NOMO-1 (cell line): ENCODE measurements around the gene BRF1.

ENCODE experiments used
- DNase-seq, 2 experiments: peaks; one replicate each; lab custom pipeline; 2025; ENCODE audit not compliant: unreplicated experiment in 2 of 2; lab: John Stamatoyannopoulos, UW

Gene BRF1

DNA sequence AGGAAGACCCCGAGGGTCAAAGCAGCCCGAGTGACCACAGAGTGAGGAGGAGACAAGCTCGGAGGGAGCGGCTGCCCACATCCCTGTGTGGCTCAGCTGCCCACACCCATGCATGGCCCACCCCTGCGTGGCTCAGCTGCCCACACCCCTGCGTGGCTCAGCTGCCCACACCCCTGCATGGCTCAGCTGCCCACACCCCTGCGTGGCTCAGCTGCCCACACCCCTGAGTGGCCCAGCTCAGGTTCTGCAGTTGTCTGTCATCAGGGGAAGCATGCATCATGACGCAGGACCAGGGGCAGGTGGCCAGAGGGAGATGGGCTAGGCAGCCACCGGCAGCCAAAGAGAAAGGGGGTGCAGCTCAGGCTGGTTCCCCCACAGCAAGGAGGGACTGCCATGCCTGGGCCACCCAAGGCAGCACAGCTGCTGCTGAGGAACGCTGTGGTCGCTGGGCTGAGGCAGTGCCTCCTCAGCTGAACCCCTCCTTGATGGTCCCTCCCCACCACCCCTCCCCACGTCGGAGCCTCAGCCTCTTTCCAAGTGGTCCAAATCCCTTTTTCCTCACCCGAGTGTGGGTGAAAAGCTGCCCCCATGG lies 86.4 kb downstream of the BRF1 start:
- DNase-seq: no peak

DNA sequence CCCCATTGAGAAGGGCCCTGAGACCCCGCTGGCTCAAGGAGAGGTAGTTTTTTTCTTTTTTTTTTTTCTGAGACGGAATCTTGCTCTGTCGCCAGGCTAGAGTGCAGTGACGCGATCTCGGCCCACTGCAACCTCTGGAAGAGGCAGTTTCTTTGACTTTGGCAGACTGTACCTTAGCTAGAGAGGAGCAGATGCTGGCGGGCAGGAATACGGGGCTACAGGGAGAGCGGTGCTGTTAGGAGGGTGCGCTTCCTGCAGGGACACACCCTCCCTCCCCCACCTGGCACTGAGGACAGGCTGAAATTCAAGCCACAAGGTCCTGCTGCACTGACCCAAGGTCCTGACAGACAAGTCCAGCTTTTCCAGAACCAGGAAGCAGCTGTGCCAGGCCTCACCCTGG lies 87.4 kb downstream of the BRF1 start:
- DNase-seq: no peak

DNA sequence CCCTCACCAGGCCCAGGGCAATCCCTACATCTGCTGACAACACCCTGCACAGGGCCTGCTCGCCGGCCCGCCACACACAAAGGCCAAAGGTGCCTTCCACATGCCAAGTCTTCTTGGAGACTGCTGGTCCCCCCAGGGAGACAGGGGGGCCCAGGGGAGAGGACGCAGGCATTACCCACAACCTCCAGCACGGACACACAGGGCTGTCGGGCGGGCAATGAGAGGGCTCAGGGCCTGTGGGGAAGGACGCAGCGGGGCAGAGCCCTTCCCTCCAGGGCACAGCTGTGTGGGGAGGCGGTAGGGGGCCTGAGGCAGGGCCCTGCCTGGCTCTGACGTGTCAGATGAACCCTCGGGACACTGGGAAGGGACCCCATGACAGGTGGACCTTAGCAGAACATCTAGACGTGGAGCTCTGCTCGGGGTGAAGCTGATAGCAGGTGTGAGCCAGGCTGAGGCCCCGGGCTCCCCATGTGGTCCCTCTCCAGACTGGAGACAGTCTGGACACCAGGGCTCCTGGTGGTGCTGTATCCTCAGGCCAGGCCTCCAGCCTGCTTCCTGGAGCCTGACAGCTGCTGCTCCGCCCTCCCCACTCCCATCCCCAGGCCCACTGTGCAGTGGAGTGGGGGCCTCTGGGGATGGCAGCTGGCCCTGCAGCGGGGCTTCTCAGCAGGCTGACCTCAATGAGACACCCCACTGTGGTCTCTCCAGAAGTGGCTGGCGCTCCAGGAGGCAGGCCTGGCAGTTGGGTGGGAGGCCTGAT lies 88.1 kb downstream of the BRF1 start:
- no peak for DNase-seq

DNA sequence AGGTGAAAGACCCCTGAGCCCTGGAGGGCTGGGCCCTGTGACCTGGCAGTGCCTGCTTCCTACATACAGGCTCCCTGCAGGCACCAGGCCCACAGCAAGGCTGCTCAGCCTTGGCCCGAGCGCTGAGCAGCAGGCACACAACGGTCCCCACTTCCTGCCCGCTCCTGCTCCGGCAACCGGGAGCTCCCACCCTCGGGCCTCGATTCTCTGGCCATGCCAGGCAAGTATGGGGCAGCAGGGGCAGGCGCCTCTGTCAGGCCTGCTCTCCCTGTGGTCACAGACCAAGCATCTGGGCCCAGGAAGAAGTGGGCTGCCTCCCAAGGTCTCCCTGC lies 89.1 kb downstream of the BRF1 start:
- no peak for DNase-seq

DNA sequence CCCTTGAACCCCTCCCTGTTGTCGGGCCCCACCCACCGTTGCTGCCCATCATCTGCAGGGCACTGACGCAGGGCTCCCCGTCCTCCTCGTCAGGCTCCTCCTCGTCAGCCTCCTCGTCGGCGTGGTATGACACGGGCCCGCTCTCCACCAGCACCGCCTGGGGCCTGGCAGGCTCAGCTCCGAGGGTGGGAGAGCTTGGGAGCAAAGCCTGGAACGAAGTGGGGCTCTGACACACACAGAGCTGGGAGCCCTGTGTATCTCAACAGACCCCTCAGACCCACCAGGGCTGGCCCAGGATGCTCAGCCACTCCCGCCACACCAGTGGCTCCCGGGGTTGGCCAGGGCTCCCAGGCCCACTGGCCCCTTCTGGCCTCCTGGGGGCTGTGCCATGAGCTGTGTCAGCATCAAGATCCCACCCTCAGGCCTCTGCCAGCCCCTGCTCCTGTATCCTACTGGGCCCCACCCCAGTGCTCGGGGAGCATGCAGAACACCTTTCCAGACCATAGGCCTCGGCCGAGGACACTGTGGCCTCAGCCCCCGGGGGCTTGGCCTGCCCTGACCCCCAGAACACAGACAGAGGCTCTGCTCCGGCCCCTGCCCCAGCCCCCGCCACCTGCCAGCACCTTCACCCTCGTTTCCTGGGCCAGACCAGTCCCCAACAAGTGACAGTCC lies 89.6 kb downstream of the BRF1 start:
- DNase-seq: no peak

DNA sequence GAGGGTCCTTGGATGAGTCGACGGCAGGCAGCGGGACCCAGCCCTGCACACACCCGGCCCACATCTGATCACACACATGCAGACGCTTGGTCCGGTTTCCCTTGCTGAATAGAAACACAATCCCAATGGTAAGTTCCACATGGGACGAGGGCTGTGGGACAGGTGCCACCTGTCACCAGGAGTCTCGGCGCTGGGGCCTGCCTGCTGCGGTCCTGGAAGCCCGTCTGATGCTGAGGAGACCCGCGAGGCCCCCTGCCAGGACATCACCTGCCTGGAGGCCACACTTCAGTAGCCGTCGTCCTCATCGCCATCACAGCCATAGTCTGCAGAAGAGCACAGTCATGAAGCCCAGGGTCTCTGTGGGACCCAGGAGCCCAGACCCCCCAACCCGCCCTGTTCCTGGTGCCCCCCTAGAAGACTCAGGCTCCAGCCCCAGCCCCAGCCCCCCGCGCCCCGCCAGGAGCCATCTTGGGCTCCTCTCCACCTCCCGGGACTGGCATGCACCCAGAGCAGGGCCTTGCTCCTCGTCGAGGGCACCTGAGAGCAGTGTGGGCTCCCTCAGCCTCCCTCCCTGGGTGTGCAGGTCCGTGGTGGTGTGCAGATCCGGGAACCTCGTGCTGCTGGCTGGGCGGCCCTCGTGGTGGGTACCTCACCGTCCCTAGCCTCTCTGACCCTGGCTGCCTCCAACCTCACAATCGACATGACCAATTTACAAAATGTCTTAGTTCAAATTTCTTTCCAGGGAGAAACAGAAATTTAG lies 90.4 kb downstream of the BRF1 start:
- no peak for DNase-seq

DNA sequence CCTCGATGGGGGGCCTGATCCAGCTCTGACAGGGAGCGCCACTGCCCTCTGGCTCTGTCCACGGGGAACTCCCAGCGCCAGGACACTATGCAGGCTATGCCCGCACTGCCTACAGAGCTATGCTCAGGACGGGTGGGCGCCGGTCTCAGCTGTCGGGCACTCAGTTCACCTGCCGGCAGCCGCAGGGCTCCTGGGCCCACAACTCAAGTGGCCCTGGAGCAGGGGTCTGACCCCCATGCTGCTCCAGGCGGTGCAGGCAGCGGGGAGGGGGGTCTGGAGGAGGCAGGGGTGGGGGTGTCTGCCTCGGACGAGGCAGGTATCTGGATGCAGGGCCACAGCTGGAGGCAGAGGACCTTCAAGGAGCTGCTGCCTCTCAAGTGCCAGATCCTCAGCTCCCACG lies 91.2 kb downstream of the BRF1 start:
- DNase-seq: no peak

DNA sequence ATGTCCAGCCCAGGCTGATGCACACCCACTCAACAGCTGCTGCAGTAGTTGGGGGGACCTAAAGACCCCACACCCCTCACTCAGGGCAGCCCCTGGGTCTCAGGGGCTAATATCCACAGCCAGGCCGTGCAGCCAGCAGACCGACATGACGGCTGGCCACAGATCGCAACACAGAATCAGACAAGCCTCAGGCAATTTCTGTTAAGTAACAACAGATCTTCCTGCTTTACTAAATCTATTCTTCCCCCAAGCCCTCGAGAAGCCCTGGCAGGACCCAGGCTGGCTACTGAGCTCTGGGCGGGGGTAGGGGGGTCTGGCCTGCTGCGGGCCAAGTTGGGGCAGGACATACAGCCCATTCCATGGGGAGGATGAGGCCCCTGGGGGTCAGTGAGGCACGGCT lies 91.7 kb downstream of the BRF1 start:
- no peak for DNase-seq

DNA sequence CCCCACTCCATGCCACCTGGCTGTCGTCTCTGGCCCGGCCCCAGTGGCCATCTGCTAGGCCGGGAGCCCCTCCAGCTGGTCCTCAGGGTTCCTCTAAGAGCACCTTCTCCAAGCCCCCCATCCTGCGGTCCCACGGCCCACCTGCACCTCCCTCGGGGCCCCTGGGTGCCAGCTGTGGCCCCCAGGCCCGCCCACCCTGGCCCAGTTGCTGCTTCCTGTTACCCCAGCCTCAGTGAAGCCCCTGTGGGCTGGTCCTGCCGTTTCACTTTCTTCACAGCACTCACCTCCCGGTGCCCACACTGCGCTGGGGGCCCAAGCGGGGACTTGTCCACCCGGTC lies 92.1 kb downstream of the BRF1 start:
- no peak for DNase-seq

DNA sequence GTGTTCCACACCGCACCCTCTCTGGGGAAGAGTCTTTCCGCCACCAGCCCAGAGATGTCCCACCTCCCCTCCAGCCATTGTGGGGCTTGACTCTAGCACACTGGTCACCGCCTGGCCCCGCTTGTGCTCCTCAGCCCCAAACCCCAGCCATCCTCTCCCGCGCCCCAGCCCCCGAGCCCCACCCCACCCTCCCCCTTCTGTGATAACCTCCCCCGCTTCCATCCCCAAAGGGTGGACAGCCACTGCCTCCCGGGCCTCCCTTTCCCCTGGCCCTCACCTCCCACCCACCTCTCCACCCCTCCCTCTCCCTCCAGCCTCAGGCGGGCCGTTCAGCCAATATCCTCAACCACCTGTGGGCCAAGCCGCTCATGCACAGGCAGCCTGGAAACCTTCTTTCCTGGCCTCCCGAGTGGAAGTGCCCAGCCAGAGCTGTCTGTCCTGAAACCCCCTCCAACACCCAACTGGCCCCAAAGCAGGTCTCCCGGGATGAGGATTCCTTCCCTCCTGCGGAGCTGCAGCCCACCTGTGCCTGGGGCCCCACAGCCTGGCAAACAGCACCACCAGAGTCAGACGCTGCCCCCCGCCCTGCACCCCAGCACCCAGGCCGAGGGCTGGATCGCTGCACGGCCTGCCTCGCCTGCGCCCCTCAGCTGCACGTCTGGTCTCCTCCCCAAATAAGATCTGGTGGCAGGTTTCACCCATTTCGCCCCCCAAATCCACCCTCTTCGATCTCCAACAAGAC lies 92.6 kb downstream of the BRF1 start:
- DNase-seq: no peak

DNA sequence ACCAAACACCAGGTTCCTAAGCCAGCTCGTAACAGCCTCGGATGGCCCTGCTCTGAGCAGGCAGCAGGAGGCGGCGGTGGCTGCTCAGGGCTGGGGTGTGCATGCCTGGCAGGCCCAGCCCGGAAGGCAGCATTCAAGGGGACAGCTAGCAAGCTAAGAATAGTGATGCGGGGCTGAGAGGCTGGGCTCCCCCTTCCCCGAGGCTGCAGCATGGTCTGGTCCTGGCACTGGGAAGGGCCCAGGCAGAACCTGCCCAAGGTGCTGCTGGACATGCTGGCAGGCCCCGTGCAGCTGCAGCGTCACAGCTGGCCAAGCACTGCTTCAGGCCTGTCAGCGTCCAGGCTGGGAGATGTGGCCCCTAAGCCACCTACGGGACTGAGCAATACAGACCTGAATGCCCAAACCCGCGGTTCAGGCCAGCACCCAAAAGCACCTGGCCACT lies 93.3 kb downstream of the BRF1 start:
- no peak for DNase-seq

DNA sequence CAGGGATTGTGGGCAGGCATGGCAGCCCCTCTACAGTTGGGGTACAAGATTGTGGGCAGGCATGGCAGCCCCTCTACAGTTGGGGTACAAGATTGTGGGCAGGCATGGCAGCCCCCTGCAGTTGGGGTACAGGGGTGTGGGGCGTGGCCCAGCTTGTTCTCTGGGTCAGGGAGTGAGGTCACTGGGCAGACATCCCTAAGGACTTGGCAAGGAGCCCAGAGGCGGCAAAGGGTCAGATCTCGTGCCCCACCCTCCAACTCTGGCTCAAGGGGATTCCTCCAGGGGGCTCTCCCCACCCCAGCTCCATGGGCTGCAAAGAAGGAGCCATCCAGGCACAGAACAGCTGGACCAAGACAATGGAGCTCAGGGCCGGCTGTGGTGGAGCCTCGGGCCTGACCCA lies 93.9 kb downstream of the BRF1 start:
- DNase-seq: no peak

DNA sequence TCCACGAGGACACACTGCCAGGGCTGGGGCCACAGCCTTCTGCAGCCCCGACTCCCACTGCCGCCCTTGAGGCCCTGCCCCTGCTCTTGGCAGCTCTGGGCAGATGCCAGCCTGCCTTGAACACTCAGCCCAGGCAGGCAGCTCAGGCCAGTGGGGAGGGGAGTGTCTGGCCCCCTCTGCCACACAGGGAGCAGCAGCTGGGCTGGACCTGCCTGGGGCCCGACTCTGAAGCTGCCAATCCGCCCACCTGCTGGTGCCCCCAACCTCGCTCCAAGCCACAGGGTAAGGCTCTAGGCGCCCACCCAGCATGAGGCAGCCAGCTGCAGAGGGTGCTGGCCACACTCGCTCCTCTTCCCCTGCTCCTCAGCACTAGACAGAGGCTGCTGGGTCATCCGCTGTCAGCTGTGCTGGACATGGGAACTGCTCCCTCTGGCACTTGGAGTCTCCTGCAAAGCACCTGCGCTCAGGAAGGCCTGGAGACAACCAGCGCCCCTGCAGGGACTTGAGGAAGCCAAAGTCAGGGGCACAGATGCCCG lies 95.1 kb downstream of the BRF1 start:
- DNase-seq: no peak

DNA sequence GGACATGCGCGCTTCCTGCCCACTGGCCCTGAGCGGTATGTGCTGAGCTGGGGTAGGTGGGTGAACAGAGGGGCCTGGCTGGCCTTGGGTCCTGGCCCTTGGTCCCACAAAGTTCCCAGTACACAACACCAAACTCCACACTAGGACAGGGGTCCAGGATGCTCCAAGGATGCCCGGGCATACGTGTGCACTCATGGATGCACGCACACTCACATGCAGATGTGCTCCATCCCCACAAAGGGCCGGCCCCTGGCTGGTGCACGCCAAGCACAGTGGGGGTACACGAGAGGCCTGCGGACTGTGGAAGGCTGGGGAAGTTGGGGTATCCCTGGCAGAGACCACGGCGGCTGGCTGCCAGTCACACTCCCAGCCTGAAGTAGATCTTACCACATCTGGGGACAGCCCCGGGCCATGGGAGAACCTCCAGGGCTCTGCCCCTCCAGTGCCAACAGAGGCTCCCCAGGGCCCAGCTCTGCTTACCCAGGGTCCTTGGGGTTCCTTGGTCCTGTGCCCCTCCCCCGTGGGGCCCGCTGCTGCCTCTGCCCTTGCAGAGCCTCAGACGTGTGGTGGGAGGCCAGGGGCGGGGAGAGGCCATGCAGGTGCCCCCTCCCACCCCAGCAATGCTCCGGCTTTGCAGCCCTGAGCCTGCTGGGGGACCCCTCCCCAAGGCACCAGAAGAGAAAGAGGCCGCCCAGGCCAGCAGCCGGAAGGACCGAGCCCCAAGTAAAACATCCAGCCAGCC lies 95.7 kb downstream of the BRF1 start:
- no peak for DNase-seq

DNA sequence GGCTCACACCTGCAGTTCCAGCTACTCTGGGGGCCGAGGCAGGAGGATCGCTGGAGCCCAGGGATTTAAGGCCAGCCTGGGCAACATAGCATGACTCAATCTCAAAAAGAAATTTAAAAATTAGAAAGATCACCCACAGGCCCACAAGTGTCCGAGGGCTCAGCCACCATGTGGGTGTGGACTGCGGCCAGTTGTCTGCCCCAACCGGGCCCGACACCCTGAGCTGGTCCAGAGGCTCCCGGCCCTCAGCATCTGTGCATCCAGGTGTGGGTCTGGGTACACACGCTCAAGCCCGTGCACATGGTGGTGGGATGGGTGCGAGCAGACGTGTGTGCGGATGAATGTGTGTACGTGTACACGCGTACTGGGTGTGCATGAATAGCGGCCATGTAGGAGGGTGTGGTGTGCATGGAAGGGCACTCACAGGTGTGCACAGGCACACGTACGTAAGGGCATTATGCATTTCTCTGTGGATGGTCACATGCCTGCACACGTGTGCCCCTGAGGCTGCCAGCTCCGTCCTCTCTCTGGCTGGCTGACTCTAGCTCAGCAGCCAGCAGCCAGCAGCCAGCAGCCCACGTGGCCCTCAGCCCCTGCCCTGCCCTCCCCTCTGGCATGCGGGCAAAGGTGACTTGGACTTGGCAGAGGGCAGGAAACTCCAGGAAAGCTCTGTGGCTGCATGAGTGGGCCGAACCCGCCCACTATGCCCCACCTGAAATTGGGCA lies 96.4 kb downstream of the BRF1 start:
- DNase-seq: no peak

DNA sequence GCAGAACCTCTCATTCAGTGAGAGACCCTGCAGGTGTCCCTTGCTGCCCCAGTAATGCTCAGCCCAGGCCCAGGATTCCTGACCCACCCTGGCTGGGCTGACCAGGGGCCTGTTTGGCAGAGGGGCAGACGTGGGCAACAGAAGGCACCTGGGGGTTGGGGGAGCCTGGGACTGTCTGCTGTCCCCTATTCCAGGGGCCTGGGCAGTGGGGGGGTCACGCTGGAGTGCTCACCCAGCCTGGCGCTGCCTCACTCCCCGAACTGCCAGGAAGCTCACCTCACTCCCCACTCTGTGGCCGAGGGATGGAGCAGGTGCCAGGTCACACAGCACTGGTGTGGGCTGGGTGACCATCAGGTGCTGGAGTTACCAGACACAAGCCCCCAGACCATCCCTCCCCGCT lies 97.1 kb downstream of the BRF1 start:
- DNase-seq: no peak

DNA sequence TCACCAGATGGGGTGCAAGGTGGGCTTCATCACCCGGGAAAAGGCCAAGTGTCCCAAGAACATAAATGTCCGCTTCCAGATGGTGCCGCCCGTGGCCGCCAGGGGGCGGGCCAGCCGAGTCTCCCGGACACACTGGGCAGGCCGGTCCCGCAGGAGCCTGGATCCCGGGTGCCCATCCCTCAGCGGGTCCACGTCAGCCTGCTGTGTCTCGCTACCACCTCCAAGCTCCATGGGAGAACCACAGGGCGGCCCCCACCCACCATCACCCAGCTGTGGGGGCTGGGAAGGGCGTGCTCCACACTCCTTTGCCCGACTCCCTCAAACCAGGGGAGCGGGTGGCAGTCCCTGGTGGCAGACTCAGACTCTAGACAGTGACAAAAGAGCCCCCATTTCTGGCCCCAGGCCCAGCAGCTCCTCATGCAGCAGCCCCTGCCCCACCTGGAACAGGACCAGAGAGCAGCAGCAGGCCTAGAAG lies 97.7 kb downstream of the BRF1 start:
- DNase-seq: peak; percentile 17 to 21

DNA sequence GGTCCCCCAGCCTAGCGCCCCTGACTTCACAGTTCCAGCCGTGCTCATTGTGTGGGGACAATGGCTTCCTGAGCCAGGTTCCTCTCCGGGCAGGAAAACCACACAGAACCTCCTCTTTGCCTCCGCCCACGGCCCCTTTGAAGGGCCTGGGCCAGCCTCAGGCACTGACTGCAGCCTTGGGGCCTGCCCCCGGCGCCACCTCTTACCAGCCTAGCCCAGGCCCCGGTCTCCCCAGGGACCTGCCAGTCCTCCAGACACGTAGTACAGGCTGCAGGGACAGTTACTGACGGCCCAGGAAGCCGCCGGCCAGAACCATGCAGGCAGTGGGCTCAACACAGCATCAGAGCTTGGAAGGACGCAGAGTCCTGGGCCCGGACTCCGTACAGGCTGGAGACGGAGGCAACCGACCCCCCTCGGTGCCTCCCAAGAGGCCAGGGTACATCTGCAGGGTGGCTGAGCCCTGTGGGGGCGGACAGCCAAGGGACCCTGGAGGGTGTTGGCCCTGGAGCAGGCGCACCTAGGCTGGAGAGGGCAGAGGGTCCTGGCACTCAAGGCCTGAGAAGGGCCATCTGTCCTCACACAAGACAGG lies 98.8 kb downstream of the BRF1 start:
- DNase-seq: peak; percentile 63 to 73
